ENCODE data around the gene EHD4.

DNA sequence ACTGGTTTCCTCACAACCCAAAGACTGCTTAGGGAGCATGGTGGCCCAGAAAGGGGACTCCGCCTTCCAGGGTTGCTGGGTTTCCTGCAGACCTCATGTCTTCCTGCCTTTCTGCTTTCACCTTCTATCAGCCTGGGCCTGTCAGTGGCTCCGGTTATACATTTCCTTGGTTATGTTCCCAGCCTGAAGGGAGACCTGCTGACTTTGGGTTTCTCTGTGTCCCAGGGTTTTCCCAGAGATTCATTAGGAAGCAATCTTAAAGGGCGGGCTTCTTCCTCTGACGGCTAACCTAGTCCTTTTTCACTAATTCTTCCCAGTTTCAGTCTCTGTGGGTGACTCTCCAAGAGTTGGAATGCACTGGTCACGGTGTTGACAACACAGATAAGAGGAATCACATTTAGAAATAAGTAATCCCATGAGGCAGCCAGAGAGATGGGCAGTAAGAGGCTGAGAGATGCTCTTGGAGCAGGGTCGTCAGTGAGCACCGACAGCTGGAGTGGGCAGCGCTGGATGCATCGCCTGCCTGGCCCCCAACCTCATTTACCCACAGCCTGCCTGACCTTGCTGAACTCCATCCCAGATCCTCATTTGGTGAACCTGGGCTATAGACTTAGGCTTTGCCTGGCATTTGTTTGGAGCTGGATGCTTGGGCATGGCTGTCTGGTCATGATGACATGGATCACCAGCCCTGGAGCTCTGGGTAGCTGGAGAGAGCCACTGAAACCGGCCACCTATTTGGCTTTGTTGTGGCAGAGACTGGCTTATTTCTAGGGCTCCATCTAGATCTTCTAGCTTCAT, 10.0 kb upstream of the EHD4 start:
- TF ChIP-seq, protein P1, sequence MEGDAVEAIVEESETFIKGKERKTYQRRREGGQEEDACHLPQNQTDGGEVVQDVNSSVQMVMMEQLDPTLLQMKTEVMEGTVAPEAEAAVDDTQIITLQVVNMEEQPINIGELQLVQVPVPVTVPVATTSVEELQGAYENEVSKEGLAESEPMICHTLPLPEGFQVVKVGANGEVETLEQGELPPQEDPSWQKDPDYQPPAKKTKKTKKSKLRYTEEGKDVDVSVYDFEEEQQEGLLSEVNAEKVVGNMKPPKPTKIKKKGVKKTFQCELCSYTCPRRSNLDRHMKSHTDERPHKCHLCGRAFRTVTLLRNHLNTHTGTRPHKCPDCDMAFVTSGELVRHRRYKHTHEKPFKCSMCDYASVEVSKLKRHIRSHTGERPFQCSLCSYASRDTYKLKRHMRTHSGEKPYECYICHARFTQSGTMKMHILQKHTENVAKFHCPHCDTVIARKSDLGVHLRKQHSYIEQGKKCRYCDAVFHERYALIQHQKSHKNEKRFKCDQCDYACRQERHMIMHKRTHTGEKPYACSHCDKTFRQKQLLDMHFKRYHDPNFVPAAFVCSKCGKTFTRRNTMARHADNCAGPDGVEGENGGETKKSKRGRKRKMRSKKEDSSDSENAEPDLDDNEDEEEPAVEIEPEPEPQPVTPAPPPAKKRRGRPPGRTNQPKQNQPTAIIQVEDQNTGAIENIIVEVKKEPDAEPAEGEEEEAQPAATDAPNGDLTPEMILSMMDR (optimal IDR thresholded peaks at IDR 0.05 in 1 of 3, IDR thresholded peaks at IDR 0.05 in 1 of 3, conservative IDR thresholded peaks at IDR 0.05 in 1 of 3; ENCODE audit: extremely low read depth in 1 of 3, insufficient read depth in 2 of 3, low read length in 3 of 3): no peak
- no peak for TF ChIP-seq EZH2 (IDR thresholded peaks at IDR 0.05; ENCODE audit: low read length)
